H1 (cell line): Measurements from ENCODE around the gene DLST. TPM values are rescaled to one million over a fixed set of nuclear protein-coding genes. Genes with fewer than 3 reads are reported as not detected.

Experiments
- CTCF ChIA-PET: fragments of 300-600 bp; sonication (Branson Sonifier 250); formaldehyde crosslinking; loops from one replicate; lab custom pipeline; 2021; ENCODE audit not compliant: partially characterized antibody; lab: Charles Lee
- POLR2A ChIA-PET: fragments of 300-600 bp; sonication (Branson Sonifier 250); formaldehyde crosslinking; loops from one replicate; lab custom pipeline; 2021; ENCODE audit warnings: inconsistent platforms; ENCODE audit not compliant: partially characterized antibody; lab: Charles Lee
- DNase-seq, 2 experiments: peaks; one replicate each; pipeline versions ENCODE4 v3.0.0 to v3.0.0-alpha.2; 2010 to 2022; ENCODE audit warnings: low spot score in 2 of 2, low read depth in 1 of 2, mixed read lengths in 1 of 2
- FAIRE-seq: peaks from 2 replicates; lab custom pipeline; 2011; peaks lifted over from hg19 to GRCh38; lab: Jason Lieb, UNC
- H2AFZ ChIP-seq: 2 replicates; pipeline ENCODE4 v1.8.1; 2012; ENCODE audit warnings: low read length, inconsistent platforms
- H2AK5ac ChIP-seq: 2 replicates; pipeline ENCODE4 v1.6.1; 2013; ENCODE audit warnings: low read depth, low read length
- H2BK120ac ChIP-seq: replicated peaks from 2 replicates; pipeline ENCODE3; 2013; ENCODE audit warnings: low read depth, low read length, inconsistent platforms
- H2BK12ac ChIP-seq: 2 replicates; pipeline ENCODE4 v1.6.1; 2013; ENCODE audit warnings: low read depth, low read length
- H2BK15ac ChIP-seq: 2 replicates; pipeline ENCODE4 v1.6.1; 2013; ENCODE audit warnings: low read length
- H2BK20ac ChIP-seq: 2 replicates; pipeline ENCODE4 v1.6.1; 2013; ENCODE audit warnings: low read length
- H2BK5ac ChIP-seq: 2 replicates; pipeline ENCODE4 v1.6.1; 2013; ENCODE audit warnings: low read depth, low read length
- H3K14ac ChIP-seq: 2 replicates; pipeline ENCODE4 v1.6.1; 2013; ENCODE audit warnings: inconsistent platforms; ENCODE audit not compliant: insufficient read length
- H3K18ac ChIP-seq: 2 replicates; pipeline ENCODE4 v1.6.1; 2013; ENCODE audit warnings: low read length; ENCODE audit errors: extremely low read depth
- H3K23ac ChIP-seq: 2 replicates; pipeline ENCODE4 v1.6.1; 2013; ENCODE audit warnings: inconsistent platforms; ENCODE audit not compliant: insufficient read length
- H3K23me2 ChIP-seq: 2 replicates; pipeline ENCODE4 v1.6.1; 2013; ENCODE audit warnings: low read depth, low read length
- H3K27ac ChIP-seq: 2 replicates; pipeline ENCODE4 v1.6.1; 2011; ENCODE audit warnings: low read depth, low read length, inconsistent platforms
- H3K27me3 ChIP-seq, 4 experiments: replicated peaks in 1 of 4; 1 replicate in 1 of 4; 2 replicates in 3 of 4; pipeline versions ENCODE4 v1.6.1 to v1.8.1; 2011 to 2013; ENCODE audit warnings: low read length in 3 of 4, mild to moderate bottlenecking in 3 of 4, inconsistent platforms in 2 of 4, mixed read lengths in 2 of 4, moderate library complexity in 1 of 4; ENCODE audit not compliant: control insufficient read depth in 3 of 4, insufficient read depth in 3 of 4; ENCODE audit errors: extremely low read depth in 1 of 4
- H3K36me3 ChIP-seq, 4 experiments: 2 replicates each; pipeline versions ENCODE4 v1.6.1 to v1.8.1; 2011 to 2013; ENCODE audit warnings: mild to moderate bottlenecking in 4 of 4, low read length in 3 of 4, moderate library complexity in 2 of 4, control low read depth in 1 of 4, inconsistent platforms in 1 of 4; ENCODE audit not compliant: insufficient read depth in 4 of 4, control insufficient read depth in 2 of 4
- H3K4ac ChIP-seq: replicated peaks from 2 replicates; pipeline ENCODE3; 2013; ENCODE audit warnings: low read length, low read depth, mixed read lengths, inconsistent platforms; ENCODE audit not compliant: insufficient read length
- H3K4me1 ChIP-seq, 4 experiments: replicated peaks in 1 of 4; 1 replicate in 1 of 4; 2 replicates in 3 of 4; pipeline versions ENCODE4 v1.6.1 to v1.8.1; 2011 to 2013; ENCODE audit warnings: low read length in 3 of 4, inconsistent platforms in 2 of 4, mixed read lengths in 1 of 4; ENCODE audit not compliant: insufficient read depth in 4 of 4, control insufficient read depth in 3 of 4
- H3K4me2 ChIP-seq, 2 experiments: 2 replicates each; pipeline versions ENCODE4 v1.6.1 to v1.8.1; 2011 to 2013; ENCODE audit warnings: low read depth in 2 of 2, low read length in 2 of 2, control low read depth in 1 of 2, inconsistent platforms in 1 of 2, mild to moderate bottlenecking in 1 of 2; ENCODE audit not compliant: insufficient read depth in 1 of 2
- H3K4me3 ChIP-seq, 4 experiments: fragments of 200-600, 300-600 bp in 1 of 4; sonication (generic), shearing (Covaris generic), sonication (Bioruptor Twin) in 1 of 4; 2 replicates each; pipeline versions ENCODE4 v1.5.1 to v1.8.1; 2011 to 2016; ENCODE audit warnings: low read length in 4 of 4, low read depth in 3 of 4, control low read depth in 2 of 4, inconsistent platforms in 2 of 4, mild to moderate bottlenecking in 2 of 4, mixed read lengths in 1 of 4, moderate library complexity in 1 of 4; ENCODE audit not compliant: insufficient read depth in 2 of 4; ENCODE audit errors: extremely low read depth in 1 of 4
- H3K56ac ChIP-seq: replicated peaks from 2 replicates; pipeline ENCODE3; 2013; ENCODE audit warnings: low read depth, mild to moderate bottlenecking, mixed read lengths, low read length, inconsistent platforms; ENCODE audit not compliant: insufficient read length
- H3K79me1 ChIP-seq: 2 replicates; pipeline ENCODE4 v1.6.1; 2013; ENCODE audit warnings: low read depth, low read length, control low read depth
- H3K79me2 ChIP-seq, 2 experiments: 2 replicates each; pipeline versions ENCODE4 v1.6.1 to v1.8.1; 2012 to 2013; ENCODE audit warnings: low read length in 2 of 2, mild to moderate bottlenecking in 2 of 2, inconsistent platforms in 1 of 2; ENCODE audit not compliant: insufficient read depth in 2 of 2, control insufficient read depth in 1 of 2
- H3K9ac ChIP-seq, 4 experiments: replicated peaks in 1 of 4; 1 replicate in 1 of 4; 2 replicates in 3 of 4; pipeline versions ENCODE4 v1.6.1 to v1.8.1; 2011 to 2013; ENCODE audit warnings: low read depth in 3 of 4, low read length in 3 of 4, control low read depth in 2 of 4, mild to moderate bottlenecking in 2 of 4, moderate library complexity in 2 of 4, inconsistent platforms in 1 of 4; ENCODE audit errors: extremely low read depth in 1 of 4
- H3K9me3 ChIP-seq, 2 experiments: 2 replicates each; pipeline versions ENCODE4 v1.6.1 to v1.8.1; 2012 to 2013; ENCODE audit warnings: mild to moderate bottlenecking in 2 of 2, moderate library complexity in 2 of 2, control low read depth in 1 of 2, inconsistent platforms in 1 of 2, low read depth in 1 of 2, low read length in 1 of 2, mixed read lengths in 1 of 2; ENCODE audit not compliant: insufficient read depth in 2 of 2
- H4K20me1 ChIP-seq, 2 experiments: replicated peaks in 1 of 2; 2 replicates each; pipeline versions ENCODE3 to v1.8.1; 2011 to 2013; ENCODE audit warnings: inconsistent platforms in 2 of 2, low read length in 2 of 2, mild to moderate bottlenecking in 1 of 2; ENCODE audit not compliant: insufficient read depth in 2 of 2, control insufficient read depth in 1 of 2
- H4K5ac ChIP-seq: 2 replicates; pipeline ENCODE4 v1.6.1; 2013; ENCODE audit warnings: low read length, low read depth, mixed read lengths, inconsistent platforms; ENCODE audit not compliant: insufficient read length
- H4K8ac ChIP-seq: 2 replicates; pipeline ENCODE4 v1.8.0; 2013; ENCODE audit warnings: mild to moderate bottlenecking, moderate library complexity, low read length, inconsistent platforms; ENCODE audit not compliant: insufficient read depth; ENCODE audit errors: extremely low read depth
- H4K91ac ChIP-seq: replicated peaks from 2 replicates; pipeline ENCODE3; 2013; ENCODE audit warnings: low read length, mixed read lengths, inconsistent platforms; ENCODE audit not compliant: insufficient read length
- HDAC2 ChIP-seq, 2 experiments: fragments of 300-600 bp in 1 of 2; sonication (generic) in 1 of 2; IDR thresholded peaks; 2 replicates each; pipeline ENCODE4 v1.6.1; 2011 to 2012; ENCODE audit warnings: low read depth in 2 of 2, low read length in 2 of 2, mild to moderate bottlenecking in 2 of 2, moderate library complexity in 2 of 2, borderline replicate concordance in 1 of 2, inconsistent platforms in 1 of 2
- SAP30 ChIP-seq: fragments of 300-600 bp; sonication (generic); IDR thresholded peaks from 2 replicates; pipeline ENCODE4 v1.7.1; 2012; ENCODE audit warnings: low read length, moderate library complexity, mild to moderate bottlenecking, inconsistent platforms; ENCODE audit not compliant: insufficient read depth, insufficient replicate concordance
- WGBS, 2 experiments: shearing (Covaris generic) in 1 of 2; methylation state at CpG; one replicate each; pipeline versions ENCODE4 v1.1.6 to v1.1.7; 2013 to 2015; ENCODE audit warnings: low lambda C conversion rate in 2 of 2, mixed read lengths in 2 of 2, inconsistent platforms in 1 of 2, low coverage in 1 of 2, missing lambda C conversion rate in 1 of 2; ENCODE audit not compliant: insufficient replicate concordance in 2 of 2, insufficient coverage in 1 of 2, insufficient read length in 1 of 2; ENCODE audit errors: extremely low coverage in 1 of 2, missing lambda C conversion rate in 1 of 2; 5-methylcytosine and 5-hydroxymethylcytosine counted together
- polyA plus RNA-seq, 7 experiments: library from polyadenylated mRNA; depleted of rRNA in 3 of 7; stranded (reverse) in 5 of 7; unstranded in 2 of 7; fragments of >200 nt in 5 of 7; fragments of 200-250 nt in 2 of 7; gene quantifications; 1 replicate in 5 of 7; 2 replicates in 1 of 7; 4 replicates in 1 of 7; pipeline versions ENCODE4 v1.2.1 to v1.2.3, GENCODE V29; 2011 to 2013; ENCODE audit warnings: missing spikeins in 2 of 7, mixed read lengths in 2 of 7
- total RNA-seq: library from RNA; stranded (reverse); fragmentation: NEBNext Ultra II Directional; extraction: Animal tissue kit (Norgen Biotek cat#: 25700); gene quantifications from 2 replicates; pipeline ENCODE4 v1.2.1, GENCODE V29; 2021

DLST gene
- total and polyA plus RNA-seq, 2 of the 8 experiments (the other 6 are each of a cell fraction or from before 2014, with no cell fraction given) = 96.5 to 117 TPM

DNA sequence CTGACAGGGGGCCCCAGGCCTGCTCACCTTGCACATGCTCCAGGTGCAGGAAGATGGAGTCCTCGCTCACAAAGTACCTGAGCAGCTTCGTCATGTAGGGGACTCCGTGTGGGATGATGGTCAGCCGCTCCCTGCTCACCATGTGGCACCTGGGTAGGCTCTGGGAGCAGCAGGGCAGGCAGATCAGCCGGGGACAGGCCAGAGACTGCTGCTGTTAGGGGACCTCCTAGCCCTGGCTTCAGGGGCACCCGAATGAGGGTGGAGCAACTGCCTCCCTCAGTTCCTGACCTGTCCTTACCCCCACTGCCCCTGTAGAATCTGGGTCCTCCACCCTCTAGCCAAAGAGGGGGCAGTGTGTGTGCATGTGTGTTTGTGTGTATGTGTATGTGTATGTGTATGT, 29.5 kb downstream of the DLST start:
- TF ChIP-seq SAP30 (no peak), HDAC2 (IDR thresholded peaks at IDR 0.05; ENCODE audit: borderline replicate concordance in 1 of 2, low read depth in 2 of 2, low read length in 2 of 2) (no peak)
- Histone ChIP-seq H4K91ac (no peak overlapping the region), H2BK15ac (no peak overlapping the region), H3K4me2 (no peak overlapping the region), H4K20me1 (peaks cover 0 to 3% of the 10 kb centered on the region in 2 experiments), H3K23me2 (no peaks in the 10 kb centered on the region), H3K4ac (no peak overlapping the region), H3K23ac (no peak overlapping the region), H4K8ac (peak overlapping the region; percentile 17; the same call in 1 of the 2 replicates), H3K14ac (no peak overlapping the region), H3K18ac (no peak overlapping the region), H2BK120ac (no peak overlapping the region), H3K4me1 (no peaks in the 10 kb centered on the region; a peak in 1 of 7 replicates), H3K36me3 (no peaks in the 10 kb centered on the region), H3K79me2 (no peaks in the 10 kb centered on the region), H2AK5ac (no peak overlapping the region), H4K5ac (no peak overlapping the region), H3K27me3 (no peaks in the 10 kb centered on the region), H3K9me3 (no peaks in the 10 kb centered on the region), H3K79me1 (no peaks in the 10 kb centered on the region), H2BK12ac (no peak overlapping the region), H2AFZ (no peak overlapping the region), H3K9ac (no peak overlapping the region), H2BK20ac (no peak overlapping the region), H3K27ac (no peak overlapping the region), H3K4me3 (no peak overlapping the region), H2BK5ac (no peak overlapping the region), H3K56ac (no peak overlapping the region)
- POLR2A ChIA-PET = interaction anchor here (0.6 to 3.9 kb wide), 9 partner anchors 9 to 215 kb away, joined by 3 to 16 read pairs (median 3); partner anchors contain the start of genes NEK9 and RPS6KL1
- DNase-seq = no peak
- CTCF ChIA-PET = interaction anchor here (1.5 to 24.8 kb wide), 5 partner anchors 10 to 176 kb away, joined by 5 to 509 read pairs (median 98); partner anchors contain the start of genes PROX2 and RPS6KL1
- no peak for FAIRE-seq
- WGBS, 2 experiments = 88% methylated on average over 6 of the region's 6 CpGs; no CpG with 5 or more reads in 1 of the 2 experiments
